A549 (cell line): ENCODE data around the gene MADD. TPM values are rescaled to one million over a fixed set of nuclear protein-coding genes. Genes with fewer than 3 reads are reported as not detected.

Experiments
- ATAC-seq, 2 experiments: fragments of 200-7000 bp in 1 of 2; fragments of >200 bp in 1 of 2; cut with Nextera tagmentation in 1 of 2; cut with Tn5 transposase in 1 of 2; 3 replicates each; pipeline versions ENCODE4 v1.8.0 to v1.9.1; 2018 to 2020; ENCODE audit warnings: mild to moderate bottlenecking in 1 of 2, moderate library complexity in 1 of 2
- CTCF ChIA-PET: fragments of 300-600 bp; sonication (Branson Sonifier 250); formaldehyde crosslinking; extraction: SDS; loops from one replicate; lab custom pipeline; 2021; ENCODE audit warnings: antibody characterized with exemption, inconsistent platforms; lab: Yijun Ruan, JAX
- POLR2A ChIA-PET: fragments of 350-600 bp; formaldehyde crosslinking; extraction: SDS; loops from one replicate; lab custom pipeline; 2021; ENCODE audit warnings: antibody characterized with exemption, inconsistent platforms; lab: Yijun Ruan, JAX
- DNase-seq, 2 experiments: peaks; one replicate each; pipeline versions ENCODE4 v3.0.0 to v3.0.0-alpha.2; 2011 to 2016; ENCODE audit warnings: low read depth in 1 of 2, low spot score in 1 of 2
- FAIRE-seq: peaks from 2 replicates; lab custom pipeline; 2011; peaks lifted over from hg19 to GRCh38; lab: Jason Lieb, UNC
- H3K27ac ChIP-seq, 2 experiments: fragments of >200 bp; sonication (Bioruptor Twin); formaldehyde crosslinking; 3 replicates each; pipeline ENCODE4 v1.5.1; 2016 to 2017
- H3K4me1 ChIP-seq: fragments of >200 bp; sonication (Bioruptor Twin); formaldehyde crosslinking; 3 replicates; pipeline ENCODE4 v1.6.1; 2016
- H3K4me2 ChIP-seq: fragments of >200 bp; sonication (Bioruptor Twin); formaldehyde crosslinking; 3 replicates; pipeline ENCODE4 v1.6.1; 2016
- H3K4me3 ChIP-seq: fragments of >200 bp; sonication (Bioruptor Twin); formaldehyde crosslinking; 3 replicates; pipeline ENCODE4 v1.5.1; 2016
- H3K9me3 ChIP-seq: fragments of >200 bp; sonication (Bioruptor Twin); formaldehyde crosslinking; 3 replicates; pipeline ENCODE4 v1.6.1; 2016
- CBX8 ChIP-seq: fragments of 200-600 bp; sonication (generic); IDR thresholded peaks from 2 replicates; pipeline ENCODE4 v1.6.1; 2016
- ESRRA ChIP-seq: fragments of 150-350 bp; IDR thresholded peaks from 2 replicates; pipeline ENCODE4 v1.6.1; 2014; ENCODE audit warnings: mild to moderate bottlenecking, low read length, borderline replicate concordance
- HDAC2 ChIP-seq: fragments of 200-600 bp; sonication (generic); IDR thresholded peaks from 2 replicates; pipeline ENCODE4 v1.6.1; 2016
- HEYL ChIP-seq: fragments of 250-450 bp; sonication (Bioruptor Pico); IDR thresholded peaks from 2 replicates; pipeline ENCODE4 v1.8.0; 2021; ENCODE audit warnings: mild to moderate bottlenecking, moderate library complexity
- HMGXB4 ChIP-seq: fragments of 250-450 bp; sonication (Bioruptor Pico); IDR thresholded peaks from 2 replicates; pipeline ENCODE4 v1.5.0; 2021; ENCODE audit warnings: mild to moderate bottlenecking, moderate library complexity, borderline replicate concordance
- HOXB13 ChIP-seq: fragments of 250-450 bp; sonication (Bioruptor Pico); IDR thresholded peaks from 2 replicates; pipeline ENCODE4 v1.5.0; 2020; ENCODE audit warnings: low read depth, mild to moderate bottlenecking, moderate library complexity
- JUNB ChIP-seq: fragments of >200 bp; sonication (Bioruptor Twin); formaldehyde crosslinking; IDR thresholded peaks from 2 replicates; pipeline ENCODE4 v1.6.1; 2016
- KDM1A ChIP-seq: fragments of 200-600 bp; sonication (generic); IDR thresholded peaks from 2 replicates; pipeline ENCODE4 v1.6.1; 2016; ENCODE audit warnings: low read depth, mild to moderate bottlenecking
- KDM5A ChIP-seq: fragments of 200-600 bp; sonication (generic); IDR thresholded peaks from 2 replicates; pipeline ENCODE4 v1.6.1; 2016; ENCODE audit warnings: antibody characterized with exemption, mild to moderate bottlenecking
- MYC ChIP-seq: IDR thresholded peaks from 2 replicates; pipeline ENCODE4 v1.6.1; 2012; ENCODE audit warnings: mild to moderate bottlenecking, inconsistent platforms, low read length, improper control_type of control experiment, borderline replicate concordance
- NFE2L2 ChIP-seq: fragments of 150-350 bp; conservative IDR thresholded peaks from 2 replicates; pipeline ENCODE4 v1.6.1; 2014; ENCODE audit warnings: low read length
- NPAS2 ChIP-seq: fragments of 250-450 bp; sonication (Bioruptor Pico); IDR thresholded peaks from 2 replicates; pipeline ENCODE4 v1.8.0; 2022; ENCODE audit warnings: mild to moderate bottlenecking, moderate library complexity, borderline replicate concordance
- NR3C1 ChIP-seq: fragments of >200 bp; sonication (Bioruptor Twin); formaldehyde crosslinking; IDR thresholded peaks from 3 replicates; pipeline ENCODE4 v1.6.1; 2017
- PHF8 ChIP-seq: fragments of 200-600 bp; sonication (generic); IDR thresholded peaks from 2 replicates; pipeline ENCODE4 v1.6.1; 2016; ENCODE audit warnings: low read depth, mild to moderate bottlenecking, antibody characterized with exemption, moderate library complexity, borderline replicate concordance
- POLR2AphosphoS2 ChIP-seq: conservative IDR thresholded peaks from 2 replicates; pipeline ENCODE4 v1.6.1; 2012; ENCODE audit warnings: low read length, improper control_type of control experiment, inconsistent platforms
- RCOR1 ChIP-seq: fragments of 150-350 bp; IDR thresholded peaks from 2 replicates; pipeline ENCODE4 v1.6.1; 2014; ENCODE audit warnings: antibody characterized with exemption, low read length, low read depth
- RFX5 ChIP-seq: fragments of 450-650 bp; IDR thresholded peaks from 2 replicates; pipeline ENCODE4 v1.7.1; 2014; ENCODE audit warnings: antibody characterized with exemption, mild to moderate bottlenecking, moderate library complexity
- SMC3 ChIP-seq: fragments of >200 bp; sonication (Bioruptor Twin); formaldehyde crosslinking; IDR thresholded peaks from 3 replicates; pipeline ENCODE4 v1.6.1; 2018; ENCODE audit warnings: inconsistent platforms
- SREBF2 ChIP-seq: fragments of 450-650 bp; IDR thresholded peaks from 2 replicates; pipeline ENCODE4 v1.6.1; 2014; ENCODE audit warnings: mild to moderate bottlenecking, moderate library complexity
- ZFP36 ChIP-seq: fragments of 450-650 bp; IDR thresholded peaks from 2 replicates; pipeline ENCODE4 v1.6.1; 2014; ENCODE audit warnings: borderline replicate concordance; ENCODE audit not compliant: partially characterized antibody
- WGBS: methylation state at CpG from one replicate; pipeline ENCODE4 v1.1.6; 2017; ENCODE audit errors: missing lambda C conversion rate; 5-methylcytosine and 5-hydroxymethylcytosine counted together
- polyA plus RNA-seq, 4 experiments: library from polyadenylated mRNA; depleted of rRNA in 3 of 4; stranded (reverse); fragments of >200 nt; fragmentation: RNase III in 1 of 4; extraction: RNeasy Plus Mini Kit Qiagen cat#74134 plus additional on column Dnase treatment in 1 of 4; gene quantifications; 2 replicates in 3 of 4; 3 replicates in 1 of 4; pipeline ENCODE4 v1.2.3, GENCODE V29; 2011 to 2017
- TF ChIP-seq, protein P1 (sequence below): IDR thresholded peaks from 2 replicates; pipeline ENCODE4 v1.6.1; 2012; ENCODE audit warnings: low read depth, borderline replicate concordance
- TF ChIP-seq, protein P2 (sequence below): fragments of 150-350 bp; IDR thresholded peaks from 2 replicates; pipeline ENCODE4 v1.6.1; 2014; ENCODE audit warnings: low read depth, mild to moderate bottlenecking, low read length

MADD gene
- polyA plus RNA-seq, 2 of the 4 experiments (the other 2 are of a cell fraction) = 16.7 to 25.2 TPM

- ChIA-PET CTCF (interaction anchor here (1.7 kb wide), 1 partner anchor 43 kb away, joined by 4 read pairs; no protein-coding TSS in a partner anchor), POLR2A (no interaction called here)
- ATAC-seq (no peak), FAIRE-seq (no peak), DNase-seq (no peak)
- no peaks in the 10 kb centered on the region for H3K4me1 ChIP-seq
- WGBS = 91% methylated on average over 1 of the region's 1 CpG
- no peak overlapping the region for H3K4me3 ChIP-seq
- H3K27ac ChIP-seq = no peak overlapping the region
- no peak overlapping the region for H3K4me2 ChIP-seq
- no peak for TF ChIP-seq MYC
- TF ChIP-seq, protein P1, sequence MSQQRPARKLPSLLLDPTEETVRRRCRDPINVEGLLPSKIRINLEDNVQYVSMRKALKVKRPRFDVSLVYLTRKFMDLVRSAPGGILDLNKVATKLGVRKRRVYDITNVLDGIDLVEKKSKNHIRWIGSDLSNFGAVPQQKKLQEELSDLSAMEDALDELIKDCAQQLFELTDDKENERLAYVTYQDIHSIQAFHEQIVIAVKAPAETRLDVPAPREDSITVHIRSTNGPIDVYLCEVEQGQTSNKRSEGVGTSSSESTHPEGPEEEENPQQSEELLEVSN = no peak
- H3K9me3 ChIP-seq = peaks cover 17% of the 10 kb centered on the region
Observed at GRCh38 chr11:47302853-47303252, 32.9 kb downstream of the MADD start.

- TF ChIP-seq, protein P1 = no peak
- H3K27ac ChIP-seq = no peak overlapping the region
- no peaks in the 10 kb centered on the region for H3K4me1 ChIP-seq
- CTCF ChIA-PET = interaction anchor here (0.6 to 4.7 kb wide), 8 partner anchors 10 to 67 kb away, joined by 3 to 15 read pairs (median 4); partner anchors contain the start of gene NR1H3
- DNase-seq (no peak), FAIRE-seq (no peak), ATAC-seq (no peak)
- WGBS = 90% methylated on average over 3 of the region's 3 CpGs
- H3K4me3 ChIP-seq = no peak overlapping the region
- no peaks in the 10 kb centered on the region for H3K9me3 ChIP-seq
- POLR2A ChIA-PET = interaction anchor here (0.6 kb wide), 1 partner anchor 35 kb away, joined by 3 read pairs; no protein-coding TSS in a partner anchor
- H3K4me2 ChIP-seq = no peak overlapping the region
Observed at GRCh38 chr11:47305734-47306483, 36.0 kb downstream of the MADD start.

DNA sequence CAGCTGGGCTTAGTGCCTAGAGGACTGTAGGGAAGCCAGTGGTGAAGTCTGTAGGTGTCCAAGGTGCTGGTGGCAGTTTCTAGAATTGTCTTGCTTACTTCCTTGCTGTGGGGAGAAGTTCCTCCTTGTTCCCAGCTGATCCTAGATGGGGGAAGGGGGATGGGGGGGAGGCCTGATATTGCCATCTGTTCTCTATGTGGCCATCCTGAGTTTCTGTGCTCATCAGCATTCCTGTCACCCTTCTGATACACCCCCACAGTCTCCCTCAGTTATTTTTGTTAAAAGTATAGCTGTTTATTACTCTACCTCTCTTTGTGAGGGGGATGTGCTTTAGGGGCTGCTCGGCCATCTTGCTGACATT lies 36.5 kb downstream of the MADD start:
- ATAC-seq = no peak

DNA sequence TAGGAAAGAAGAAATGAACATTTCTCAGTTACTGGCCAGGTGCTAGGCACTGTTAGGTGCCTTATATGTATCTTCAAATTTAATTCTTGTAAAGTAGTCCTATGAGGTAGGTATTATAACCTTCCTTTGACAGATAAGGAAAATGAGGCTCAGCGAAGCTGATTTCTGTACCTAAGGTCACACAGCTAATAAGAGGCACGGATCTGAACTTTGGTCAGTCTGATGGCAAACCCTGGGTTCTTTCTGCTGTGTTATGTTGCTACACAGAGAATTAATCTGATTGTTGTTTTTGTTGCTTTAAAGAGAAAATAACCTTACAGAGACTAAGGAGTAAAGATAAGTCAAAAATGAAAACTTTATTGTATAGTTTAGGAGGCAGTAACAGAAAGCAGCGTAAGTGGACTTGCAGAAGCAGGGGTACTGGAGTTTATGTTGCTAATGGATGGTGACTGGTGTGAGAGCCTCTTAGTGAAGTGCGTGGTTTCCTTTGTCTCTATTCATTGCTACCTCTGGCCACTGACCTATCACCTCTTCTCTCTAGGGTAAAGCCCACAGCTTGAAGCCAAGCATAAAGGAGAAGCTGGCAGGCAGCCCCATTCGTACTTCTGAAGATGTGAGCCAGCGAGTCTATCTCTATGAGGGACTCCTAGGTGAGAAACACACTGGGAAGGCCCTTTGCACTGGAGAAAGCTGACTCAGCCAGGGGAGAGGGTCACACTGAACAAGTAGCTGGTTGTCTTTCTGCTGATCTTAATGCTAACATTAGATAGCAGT lies 38.3 kb downstream of the MADD start:
- H3K4me1 ChIP-seq = no peaks in the 10 kb centered on the region
- no peak overlapping the region for H3K4me3 ChIP-seq
- no peaks in the 10 kb centered on the region for H3K9me3 ChIP-seq
- H3K27ac ChIP-seq = no peak overlapping the region
- CTCF ChIA-PET = interaction anchor here (0.8 to 4.7 kb wide), 6 partner anchors 10 to 155 kb away, joined by 3 to 15 read pairs (median 4); partner anchors contain the start of gene NR1H3
- H3K4me2 ChIP-seq = no peak overlapping the region
- no peak for DNase-seq
- ATAC-seq = no peak
- no peak for FAIRE-seq
- no peak for TF ChIP-seq ESRRA
- no peak for TF ChIP-seq HEYL
- TF ChIP-seq SMC3 = no peak
- TF ChIP-seq HMGXB4 (CRISPR knock-in tag) = no peak
- TF ChIP-seq ZFP36 = no peak
- TF ChIP-seq CBX8 = no peak
- TF ChIP-seq SREBF2 = no peak
- TF ChIP-seq HOXB13 (CRISPR knock-in tag) = no peak
- TF ChIP-seq NPAS2 (CRISPR knock-in tag) = no peak
- TF ChIP-seq JUNB = no peak
- no peak for TF ChIP-seq NR3C1
- no peak for TF ChIP-seq NFE2L2
- POLR2A ChIA-PET = no interaction called here
- WGBS = 91% methylated on average over 6 of the region's 6 CpGs

More for the DNA sequence above, 36.5 kb downstream of the MADD start:
- CTCF ChIA-PET = interaction anchor here (0.8 to 4.7 kb wide), 4 partner anchors 17 to 67 kb away, joined by 3 to 15 read pairs (median 6); partner anchors contain the start of gene NR1H3
- Histone ChIP-seq H3K9me3 (no peaks in the 10 kb centered on the region), H3K4me1 (no peaks in the 10 kb centered on the region), H3K4me2 (no peak overlapping the region), H3K4me3 (no peak overlapping the region), H3K27ac (no peak overlapping the region)
- DNase-seq = no peak
- 63% methylated on average over 1 of the region's 1 CpG for WGBS
- no peak for FAIRE-seq
- POLR2A ChIA-PET = no interaction called here
- no peak for TF ChIP-seq JUNB
- TF ChIP-seq POLR2AphosphoS2 = no peak
- TF ChIP-seq KDM1A = no peak
- no peak for TF ChIP-seq KDM5A
- TF ChIP-seq HDAC2 = no peak
- TF ChIP-seq PHF8 = no peak
- TF ChIP-seq, protein P2, sequence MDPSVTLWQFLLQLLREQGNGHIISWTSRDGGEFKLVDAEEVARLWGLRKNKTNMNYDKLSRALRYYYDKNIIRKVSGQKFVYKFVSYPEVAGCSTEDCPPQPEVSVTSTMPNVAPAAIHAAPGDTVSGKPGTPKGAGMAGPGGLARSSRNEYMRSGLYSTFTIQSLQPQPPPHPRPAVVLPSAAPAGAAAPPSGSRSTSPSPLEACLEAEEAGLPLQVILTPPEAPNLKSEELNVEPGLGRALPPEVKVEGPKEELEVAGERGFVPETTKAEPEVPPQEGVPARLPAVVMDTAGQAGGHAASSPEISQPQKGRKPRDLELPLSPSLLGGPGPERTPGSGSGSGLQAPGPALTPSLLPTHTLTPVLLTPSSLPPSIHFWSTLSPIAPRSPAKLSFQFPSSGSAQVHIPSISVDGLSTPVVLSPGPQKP = no peak
- no peak for TF ChIP-seq RCOR1
- TF ChIP-seq RFX5 = no peak
- TF ChIP-seq NFE2L2 = no peak
